ENCODE data around the gene NPTX1.
A peak's percentile ranks its signal among the peaks of the same experiment; 100 is the strongest.

Gene NPTX1

DNA sequence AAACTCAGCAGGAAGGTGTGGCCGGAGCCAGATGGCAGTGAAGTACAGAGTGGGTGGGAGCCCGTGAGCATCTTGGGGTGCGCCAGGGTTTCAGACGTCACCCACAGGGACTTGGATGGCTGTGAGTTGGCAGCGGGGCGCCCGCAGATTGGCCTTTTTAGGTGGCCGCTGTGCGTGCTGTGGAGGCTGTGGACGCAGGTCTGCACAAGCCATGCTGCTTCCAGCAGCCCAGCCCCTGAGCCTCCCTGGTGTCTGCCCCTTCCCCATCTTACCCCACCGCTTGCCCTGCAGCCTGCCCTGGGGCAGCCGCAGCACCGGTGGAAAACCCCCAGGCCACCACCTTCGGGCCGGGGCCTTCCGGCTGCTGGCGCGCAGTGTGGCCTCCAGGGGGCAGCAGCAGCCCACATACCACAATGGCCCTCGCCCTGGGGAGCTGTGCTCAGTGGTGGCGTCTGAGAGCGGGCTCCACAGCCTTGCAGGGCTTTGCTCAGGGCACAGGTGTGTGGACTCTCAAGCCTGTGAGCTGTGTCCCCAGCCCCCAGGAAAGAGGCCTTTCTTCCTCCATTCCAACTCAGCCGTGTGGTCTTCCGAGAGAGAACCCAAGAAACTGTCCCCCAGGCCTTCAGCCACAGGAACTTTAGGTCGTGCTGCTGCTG is 49.6 kb downstream of the NPTX1 start:
- peak; percentile 83 for DNase-seq (ENCODE audit: low read depth)

DNA sequence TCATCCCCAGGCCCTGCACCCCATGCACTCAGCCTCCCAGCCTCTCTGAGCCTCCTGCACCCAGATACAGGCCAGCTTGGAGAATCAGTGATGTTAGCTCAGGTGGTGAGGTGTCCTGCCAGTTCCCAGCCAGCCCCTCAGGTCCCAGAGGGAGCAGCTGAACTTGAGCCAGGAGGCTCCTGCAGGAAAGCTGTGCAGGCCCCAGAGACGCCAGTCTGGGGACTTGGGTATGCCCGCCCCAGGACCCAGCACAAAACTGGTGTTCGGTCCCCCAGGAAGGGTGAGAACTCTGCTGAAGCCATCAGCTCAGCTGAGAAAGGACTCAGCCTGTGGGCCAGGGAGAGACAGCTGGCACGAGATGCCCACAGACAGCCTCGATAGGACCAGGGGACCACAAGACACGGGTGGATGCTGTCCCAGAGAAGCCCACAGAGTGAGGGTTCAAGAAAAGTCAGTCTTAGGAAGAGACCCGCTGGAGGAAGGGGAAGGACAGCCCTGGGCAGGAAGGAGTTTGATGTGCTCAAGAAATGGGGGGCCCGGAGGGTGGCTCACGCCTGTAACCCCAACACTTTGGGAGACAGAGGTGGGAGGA is 50.5 kb downstream of the NPTX1 start:
- DNase-seq (ENCODE audit: low read depth) = no peak

DNA sequence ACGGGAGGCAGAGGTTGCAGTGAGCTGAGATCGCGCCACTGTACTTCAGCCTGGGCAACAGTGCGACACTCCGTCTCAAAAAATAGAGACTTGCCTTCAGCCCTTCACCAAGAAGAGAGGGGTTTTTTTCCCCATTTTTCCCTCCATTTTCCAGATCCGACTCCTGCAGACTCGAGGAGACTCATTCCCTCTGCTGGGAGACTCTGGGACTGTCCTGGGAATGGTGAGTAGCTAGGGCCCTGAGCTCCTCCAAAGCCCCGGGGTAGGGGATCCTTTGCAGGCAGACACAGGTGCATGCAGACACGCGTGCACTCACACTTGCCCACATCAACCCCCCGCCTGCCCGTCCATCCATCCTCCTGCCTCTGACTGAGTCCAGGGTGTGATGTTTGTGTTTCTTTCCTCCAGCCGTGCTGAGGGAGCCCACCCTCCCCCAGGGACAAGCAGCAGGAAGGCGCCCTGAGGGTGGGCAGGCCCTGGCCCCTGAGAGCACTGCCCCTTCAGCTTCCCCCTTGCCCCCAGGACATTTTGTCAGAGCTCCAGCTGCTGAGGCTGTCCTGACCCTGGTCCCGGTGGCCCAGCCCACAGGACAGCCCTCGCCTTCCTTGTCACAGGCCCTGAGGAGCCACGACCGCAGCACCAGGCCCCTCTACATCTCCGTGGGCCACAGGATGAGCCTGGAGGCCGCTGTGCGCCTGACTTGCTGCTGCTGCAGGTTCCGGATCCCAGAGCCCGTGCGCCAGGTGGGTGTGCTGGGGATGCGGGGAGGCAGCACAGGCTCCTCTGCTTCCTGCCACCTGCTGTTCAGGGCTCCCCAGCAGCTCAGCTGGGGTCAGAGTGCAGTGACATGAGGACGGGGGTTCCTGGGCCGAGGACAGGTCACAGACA is 51.3 kb downstream of the NPTX1 start:
- no peak for DNase-seq (ENCODE audit: low read depth)

DNA sequence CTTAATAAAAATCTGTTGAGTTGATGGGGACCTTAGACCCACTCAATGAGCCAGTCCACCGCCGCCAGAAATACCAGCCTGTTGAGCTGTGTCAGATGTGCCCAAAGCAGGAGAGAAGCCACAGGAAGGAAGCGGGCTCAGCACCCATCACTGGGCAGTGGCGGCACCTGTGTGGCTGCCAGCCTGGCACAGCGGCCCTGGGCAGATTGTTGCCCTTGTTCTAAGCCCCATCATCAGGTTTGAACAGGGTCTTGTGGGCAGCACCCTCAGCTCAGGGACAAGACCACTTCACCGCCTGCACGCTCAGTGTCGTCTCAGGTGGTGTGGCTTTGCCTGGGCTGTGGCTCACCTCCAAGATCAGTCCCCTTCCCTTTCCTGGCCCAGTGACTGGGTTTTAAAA is 52.1 kb downstream of the NPTX1 start:
- DNase-seq (ENCODE audit: low read depth) = no peak

DNA sequence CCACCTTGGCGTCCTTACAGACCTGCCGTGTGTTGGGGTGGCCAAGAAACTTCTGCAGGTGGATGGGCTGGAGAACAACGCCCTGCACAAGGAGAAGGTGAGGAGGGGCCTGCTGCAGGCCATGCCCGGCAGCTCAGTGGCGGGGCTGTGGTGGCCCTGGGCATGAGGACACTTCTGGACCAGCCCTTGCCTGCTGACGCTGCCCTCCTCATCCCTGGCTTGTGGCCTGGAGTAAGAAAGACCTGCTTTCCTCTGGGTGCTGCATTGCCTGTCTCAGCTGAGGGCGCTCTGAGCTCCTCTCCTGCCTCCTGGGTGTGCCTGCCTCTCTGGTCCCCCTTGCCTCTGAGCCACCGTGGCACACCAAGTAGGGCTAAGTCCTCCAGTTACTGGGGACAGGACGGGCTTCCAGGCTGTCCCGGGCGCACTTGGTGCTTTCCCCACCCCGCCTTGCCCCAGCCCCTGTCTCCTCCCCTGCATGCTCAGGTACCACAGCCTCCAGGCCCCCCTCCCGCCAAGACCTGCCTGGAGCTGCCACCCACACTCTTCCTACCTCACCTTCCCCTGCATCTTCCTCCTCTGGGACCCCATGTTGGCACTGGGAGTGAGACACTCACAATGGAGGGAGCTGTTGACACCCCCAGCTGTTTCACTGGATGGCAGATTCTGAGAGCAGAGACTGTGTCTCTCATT is 52.7 kb downstream of the NPTX1 start:
- no peak for DNase-seq (ENCODE audit: low read depth)

DNA sequence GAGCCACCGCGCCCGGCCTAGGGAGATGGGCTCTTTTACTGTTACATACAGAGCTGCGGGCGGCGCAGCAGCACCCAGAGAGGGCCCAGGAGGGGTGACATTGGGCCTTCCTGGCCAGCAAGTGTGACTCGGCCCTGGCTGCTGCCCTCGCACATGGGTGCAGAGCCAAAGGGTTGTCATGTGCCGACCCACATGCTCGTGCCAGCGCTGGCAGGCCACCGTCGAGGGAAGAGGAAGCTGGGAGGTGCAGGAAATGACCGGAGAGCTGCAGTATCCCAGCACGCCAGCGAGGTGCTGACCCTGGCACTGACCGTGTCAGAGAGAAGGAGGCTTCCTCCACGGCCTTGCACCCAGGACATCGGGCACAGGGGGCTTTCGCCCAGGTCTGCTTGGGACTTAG is 53.4 kb downstream of the NPTX1 start:
- no peak for DNase-seq (ENCODE audit: low read depth)

DNA sequence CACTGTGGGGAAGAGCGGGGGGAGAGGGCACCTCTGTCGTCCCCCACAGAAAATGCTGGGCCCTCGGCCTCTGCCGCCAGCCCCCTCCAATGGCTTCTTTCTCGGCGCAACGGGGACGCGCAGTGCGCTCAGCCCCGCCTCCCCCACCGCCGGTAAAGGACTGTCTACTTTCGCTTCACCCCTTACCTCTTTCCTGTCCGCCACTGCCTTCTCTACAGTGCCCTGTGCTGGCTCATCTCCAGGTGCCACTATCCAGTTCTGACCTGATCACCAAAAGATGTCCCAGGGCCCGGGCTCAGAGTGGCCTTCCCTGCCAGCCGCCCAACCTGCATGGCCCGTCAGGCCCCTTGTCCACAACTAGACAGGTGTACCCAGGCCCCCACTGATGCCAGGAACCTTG is 54.1 kb downstream of the NPTX1 start:
- DNase-seq (ENCODE audit: low read depth) = no peak

DNA sequence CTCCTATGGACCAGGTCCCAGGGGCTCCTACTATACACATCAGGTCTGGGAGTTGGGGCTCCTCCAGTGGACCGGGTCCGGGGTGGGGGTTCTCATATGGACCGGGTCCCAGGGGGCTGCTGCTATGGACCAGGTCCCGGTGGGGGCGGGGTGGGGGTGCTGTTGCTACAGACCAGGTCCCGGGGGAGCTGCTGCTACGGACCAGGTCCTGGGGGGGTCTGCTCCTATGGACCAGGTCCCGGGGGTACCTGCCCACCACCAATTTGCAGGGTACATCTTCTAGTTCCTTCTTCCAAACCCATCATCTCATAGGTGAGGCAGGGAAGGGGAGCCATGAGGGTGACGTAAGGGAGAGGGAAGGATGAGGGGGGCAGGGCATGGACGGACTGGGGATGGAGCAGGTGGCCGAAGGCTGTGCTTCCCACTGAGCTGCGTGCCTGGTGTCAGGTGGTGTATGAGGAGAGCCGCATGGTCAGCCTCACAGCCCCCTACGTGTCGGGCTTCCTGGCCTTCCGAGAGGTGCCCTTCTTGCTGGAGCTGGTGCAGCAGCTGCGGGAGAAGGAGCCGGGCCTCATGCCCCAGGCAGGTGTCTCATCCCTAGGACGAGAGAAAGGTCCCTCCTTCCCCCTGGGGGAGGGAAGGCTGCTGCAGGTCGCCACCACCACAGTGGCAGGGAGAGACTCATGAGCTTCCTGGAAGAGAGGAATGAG is 54.9 kb downstream of the NPTX1 start:
- no peak for DNase-seq (ENCODE audit: low read depth)

DNA sequence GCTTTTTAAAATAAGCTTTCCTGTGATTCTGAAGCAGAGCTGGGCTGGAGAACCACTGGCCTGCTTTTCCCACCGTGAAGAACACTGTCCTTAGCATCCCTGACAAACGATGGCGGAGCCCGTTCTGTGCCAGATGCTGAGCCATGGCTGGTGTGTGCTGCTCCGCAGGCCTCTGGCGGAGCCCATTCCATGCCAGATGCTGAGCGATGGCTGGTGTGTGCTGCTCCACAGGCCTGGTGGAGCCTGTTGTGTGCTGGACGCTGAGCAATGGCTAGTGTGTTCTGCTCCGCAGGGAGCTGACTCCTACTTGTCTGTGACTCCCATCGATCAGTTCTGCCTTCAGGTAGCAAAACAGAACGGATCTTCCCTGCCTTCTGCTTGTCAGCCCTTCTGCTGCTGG is 57.2 kb downstream of the NPTX1 start:
- DNase-seq (ENCODE audit: low read depth) = no peak

DNA sequence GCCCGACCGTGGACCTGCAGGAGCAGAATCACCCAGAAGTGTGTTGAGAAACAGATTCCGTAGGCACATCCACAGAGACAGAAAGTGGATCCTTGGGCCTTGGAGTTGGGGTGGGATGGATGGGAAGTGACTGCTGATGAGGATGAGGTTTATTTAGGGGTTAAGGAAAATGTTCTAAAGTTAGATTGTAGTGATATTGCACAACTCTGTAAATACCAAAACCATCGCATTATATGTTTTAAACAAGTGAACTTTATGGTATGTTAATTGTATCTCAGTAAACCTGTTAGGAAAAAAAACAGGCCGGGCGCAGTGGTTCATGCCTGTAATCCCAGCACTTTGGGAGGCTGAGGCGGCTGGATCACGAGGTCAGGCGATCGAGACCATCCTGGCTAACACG is 57.8 kb downstream of the NPTX1 start:
- DNase-seq (ENCODE audit: low read depth) = no peak

All from activated T-cell treated with anti-CD3 and anti-CD28 coated beads for 1 hour (primary cell).